H1 (cell line): ENCODE results near the gene PLEKHB1. TPM values are rescaled to one million over a fixed set of nuclear protein-coding genes. Genes with fewer than 3 reads are reported as not detected.

Experiments used
- BRCA1 ChIP-seq: IDR thresholded peaks from 2 replicates; pipeline ENCODE4 v1.6.1; 2012; ENCODE audit warnings: low read depth, low read length, improper control_type of control experiment
- CEBPB ChIP-seq: IDR thresholded peaks from 2 replicates; pipeline ENCODE4 v1.6.1; 2012; ENCODE audit warnings: low read depth, low read length
- CHD7 ChIP-seq: fragments of 300-600 bp; sonication (generic); IDR thresholded peaks from 2 replicates; pipeline ENCODE4 v1.7.1; 2012; ENCODE audit warnings: low read length, moderate library complexity, mild to moderate bottlenecking, inconsistent platforms; ENCODE audit not compliant: insufficient replicate concordance
- EP300 ChIP-seq, 2 experiments: IDR thresholded peaks; 1 replicate in 1 of 2; 2 replicates in 1 of 2; pipeline ENCODE4 v1.6.1; 2011 to 2012; ENCODE audit warnings: low read depth in 2 of 2, low read length in 2 of 2, mild to moderate bottlenecking in 2 of 2, borderline replicate concordance in 1 of 2, inconsistent platforms in 1 of 2, moderate library complexity in 1 of 2
- POLR2A ChIP-seq, 2 experiments: IDR thresholded peaks; 1 replicate in 1 of 2; 2 replicates in 1 of 2; pipeline ENCODE4 v1.6.1; 2011; ENCODE audit warnings: low read depth in 2 of 2, low read length in 2 of 2, mild to moderate bottlenecking in 2 of 2; ENCODE audit errors: control extremely low read depth in 1 of 2
- SAP30 ChIP-seq: fragments of 300-600 bp; sonication (generic); IDR thresholded peaks from 2 replicates; pipeline ENCODE4 v1.7.1; 2012; ENCODE audit warnings: low read length, moderate library complexity, mild to moderate bottlenecking, inconsistent platforms; ENCODE audit not compliant: insufficient read depth, insufficient replicate concordance
- SP1 ChIP-seq: IDR thresholded peaks from 2 replicates; pipeline ENCODE4 v1.6.1; 2011; ENCODE audit warnings: low read depth, low read length
- TBP ChIP-seq: IDR thresholded peaks from 2 replicates; pipeline ENCODE4 v1.6.1; 2011; ENCODE audit warnings: low read depth, low read length, improper control_type of control experiment
- TCF12 ChIP-seq: IDR thresholded peaks from 2 replicates; pipeline ENCODE4 v1.6.1; 2011; ENCODE audit warnings: low read depth, mild to moderate bottlenecking, low read length
- polyA plus RNA-seq, 7 experiments: library from polyadenylated mRNA; depleted of rRNA in 3 of 7; stranded (reverse) in 5 of 7; unstranded in 2 of 7; fragments of >200 nt in 5 of 7; fragments of 200-250 nt in 2 of 7; gene quantifications; 1 replicate in 5 of 7; 2 replicates in 1 of 7; 4 replicates in 1 of 7; pipeline versions ENCODE4 v1.2.1 to v1.2.3, GENCODE V29; 2011 to 2013; ENCODE audit warnings: missing spikeins in 2 of 7, mixed read lengths in 2 of 7
- total RNA-seq: library from RNA; stranded (reverse); fragmentation: NEBNext Ultra II Directional; extraction: Animal tissue kit (Norgen Biotek cat#: 25700); gene quantifications from 2 replicates; pipeline ENCODE4 v1.2.1, GENCODE V29; 2021

The PLEKHB1 gene
- total and polyA plus RNA-seq, 2 of the 8 experiments (the other 6 are each of a cell fraction or from before 2014, with no cell fraction given), result 14.8 to 24.5 TPM

GRCh38 chr11:73645121-73645969 lies 1.0 kb upstream of the PLEKHB1 start (continued):
- TF ChIP-seq CHD7 (no peak), SAP30 (no peak), TBP (no peak), TCF12 (no peak), CEBPB (no peak), POLR2A (IDR thresholded peaks at IDR 0.05; ENCODE audit: control extremely low read depth in 1 of 2, low read depth in 2 of 2, low read length in 2 of 2) (no peak), BRCA1 (no peak), EP300 (IDR thresholded peaks at IDR 0.05; ENCODE audit: borderline replicate concordance in 1 of 2, low read depth in 2 of 2, low read length in 2 of 2) (no peak), SP1 (peak; percentile 40; the same call in 1 of the 2 replicates)
